AG10803 (cell line): ENCODE measurements around the gene SERPINB11.

Source experiments
- DNase-seq: peaks from one replicate; pipeline ENCODE4 v3.0.0; 2010; ENCODE audit warnings: low read depth
- H3K4me3 ChIP-seq: 2 replicates; pipeline ENCODE4 v1.5.1; 2011; ENCODE audit warnings: mild to moderate bottlenecking, low read length, control low read depth
- TF ChIP-seq, protein P1 (sequence below): conservative IDR thresholded peaks from 2 replicates; pipeline ENCODE4 v1.5.1; 2011; ENCODE audit warnings: mild to moderate bottlenecking, low read length, control low read depth, inconsistent platforms

The SERPINB11 gene

DNA sequence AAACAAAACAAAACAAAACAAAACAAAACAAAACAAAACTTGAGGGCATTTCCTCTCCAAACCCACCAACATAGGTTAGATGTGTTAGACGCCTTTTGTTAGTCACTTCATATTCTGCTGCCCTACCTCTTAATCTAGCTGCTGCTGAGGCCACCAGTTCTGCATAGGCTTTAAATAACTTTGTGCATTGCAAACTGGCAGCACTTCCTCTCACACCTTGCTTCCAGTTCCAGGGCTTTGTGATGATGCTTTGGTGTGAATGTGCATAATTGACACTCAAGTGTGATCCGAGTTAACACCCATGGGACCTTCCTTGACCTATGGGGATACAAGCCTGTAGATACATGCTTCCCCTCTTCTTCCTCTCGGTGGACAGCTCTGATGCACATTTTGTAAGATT, 2.3 kb upstream of the SERPINB11 start:
- H3K4me3 ChIP-seq, result no peak overlapping the region
- no peak for DNase-seq
- TF ChIP-seq, protein P1, sequence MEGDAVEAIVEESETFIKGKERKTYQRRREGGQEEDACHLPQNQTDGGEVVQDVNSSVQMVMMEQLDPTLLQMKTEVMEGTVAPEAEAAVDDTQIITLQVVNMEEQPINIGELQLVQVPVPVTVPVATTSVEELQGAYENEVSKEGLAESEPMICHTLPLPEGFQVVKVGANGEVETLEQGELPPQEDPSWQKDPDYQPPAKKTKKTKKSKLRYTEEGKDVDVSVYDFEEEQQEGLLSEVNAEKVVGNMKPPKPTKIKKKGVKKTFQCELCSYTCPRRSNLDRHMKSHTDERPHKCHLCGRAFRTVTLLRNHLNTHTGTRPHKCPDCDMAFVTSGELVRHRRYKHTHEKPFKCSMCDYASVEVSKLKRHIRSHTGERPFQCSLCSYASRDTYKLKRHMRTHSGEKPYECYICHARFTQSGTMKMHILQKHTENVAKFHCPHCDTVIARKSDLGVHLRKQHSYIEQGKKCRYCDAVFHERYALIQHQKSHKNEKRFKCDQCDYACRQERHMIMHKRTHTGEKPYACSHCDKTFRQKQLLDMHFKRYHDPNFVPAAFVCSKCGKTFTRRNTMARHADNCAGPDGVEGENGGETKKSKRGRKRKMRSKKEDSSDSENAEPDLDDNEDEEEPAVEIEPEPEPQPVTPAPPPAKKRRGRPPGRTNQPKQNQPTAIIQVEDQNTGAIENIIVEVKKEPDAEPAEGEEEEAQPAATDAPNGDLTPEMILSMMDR, result no peak

DNA sequence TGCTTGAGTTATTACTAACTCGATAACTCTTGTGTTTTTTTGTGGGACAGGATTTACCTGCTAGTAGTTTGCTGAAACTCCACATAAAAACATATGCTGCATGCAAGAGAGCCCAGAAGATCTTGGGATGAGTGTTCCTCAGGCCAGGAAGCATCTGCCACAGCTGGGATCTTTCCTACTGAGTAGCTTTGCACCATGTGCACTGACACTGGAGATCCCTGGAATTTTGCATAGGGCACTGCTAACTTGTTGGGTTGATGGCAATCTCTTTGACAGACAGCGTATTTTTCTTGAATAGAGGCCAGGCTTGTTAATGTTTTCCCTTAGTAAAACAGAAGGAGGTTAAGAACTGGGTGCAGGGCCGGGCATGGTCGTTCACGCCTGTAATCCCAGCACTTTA, 808 bp upstream of the SERPINB11 start:
- H3K4me3 ChIP-seq, result no peak overlapping the region
- TF ChIP-seq, protein P1, result no peak
- DNase-seq, result no peak

DNA sequence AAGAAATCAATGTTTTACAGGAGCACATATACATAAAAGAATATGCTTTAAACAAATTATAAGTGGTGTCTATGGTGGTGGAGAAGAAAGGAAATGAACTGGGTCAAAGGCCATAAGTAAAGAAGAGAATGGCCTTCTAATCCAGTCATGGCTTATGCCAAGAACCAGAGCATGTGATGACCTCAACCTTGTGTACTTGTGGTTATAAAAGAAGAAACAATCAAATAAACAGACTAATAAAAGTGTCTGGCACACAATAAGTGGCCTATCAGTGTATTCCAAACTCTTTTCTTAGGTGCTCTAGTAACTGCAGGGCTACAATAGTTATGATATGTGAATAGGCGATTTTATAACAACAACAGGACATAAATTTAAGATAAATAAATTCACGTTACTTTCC, 2.6 kb downstream of the SERPINB11 start:
- TF ChIP-seq, protein P1, result no peak
- no peak for DNase-seq
- H3K4me3 ChIP-seq, result no peak overlapping the region

DNA sequence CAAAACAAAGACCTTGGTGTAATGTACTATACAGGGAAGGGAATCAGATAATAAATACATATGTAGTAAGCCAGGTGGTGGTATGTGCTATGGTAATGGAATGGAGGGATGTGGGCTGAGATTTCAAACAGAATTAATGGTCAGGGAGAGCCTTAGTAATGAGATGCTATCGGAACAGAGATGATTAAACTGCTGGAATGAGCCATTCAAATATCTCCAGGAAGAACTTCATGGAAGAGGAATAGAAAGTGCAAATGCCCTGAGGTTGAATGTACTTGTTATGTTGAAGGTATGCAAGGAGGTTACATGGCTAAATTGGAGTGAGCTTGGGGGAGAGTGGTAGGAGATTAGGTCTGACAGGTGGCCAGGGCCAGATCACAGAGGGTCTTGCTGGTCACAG, 5.1 kb downstream of the SERPINB11 start:
- H3K4me3 ChIP-seq, result no peak overlapping the region
- no peak for DNase-seq
- TF ChIP-seq, protein P1, result no peak

DNA sequence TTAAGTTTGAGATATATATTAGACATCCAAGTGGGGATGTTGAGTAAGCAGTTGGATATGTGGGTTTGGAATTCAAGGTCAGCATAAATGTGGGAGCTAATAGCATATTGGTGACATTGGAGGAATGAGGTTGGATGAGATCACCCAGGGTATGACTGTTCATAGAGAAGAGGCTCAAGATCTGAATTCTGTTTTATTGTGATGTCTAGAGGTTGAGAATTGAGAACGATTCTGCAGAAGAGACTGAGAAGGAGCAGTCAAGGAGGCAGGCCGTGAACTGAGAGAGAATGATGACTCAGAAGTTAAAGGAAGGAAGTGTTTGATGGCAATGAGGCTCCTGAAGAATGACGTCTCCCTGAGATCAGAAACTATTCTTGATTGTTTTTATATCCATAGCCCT, 5.9 kb downstream of the SERPINB11 start:
- TF ChIP-seq, protein P1, result no peak
- DNase-seq, result peak; percentile 72
- no peak overlapping the region for H3K4me3 ChIP-seq

DNA sequence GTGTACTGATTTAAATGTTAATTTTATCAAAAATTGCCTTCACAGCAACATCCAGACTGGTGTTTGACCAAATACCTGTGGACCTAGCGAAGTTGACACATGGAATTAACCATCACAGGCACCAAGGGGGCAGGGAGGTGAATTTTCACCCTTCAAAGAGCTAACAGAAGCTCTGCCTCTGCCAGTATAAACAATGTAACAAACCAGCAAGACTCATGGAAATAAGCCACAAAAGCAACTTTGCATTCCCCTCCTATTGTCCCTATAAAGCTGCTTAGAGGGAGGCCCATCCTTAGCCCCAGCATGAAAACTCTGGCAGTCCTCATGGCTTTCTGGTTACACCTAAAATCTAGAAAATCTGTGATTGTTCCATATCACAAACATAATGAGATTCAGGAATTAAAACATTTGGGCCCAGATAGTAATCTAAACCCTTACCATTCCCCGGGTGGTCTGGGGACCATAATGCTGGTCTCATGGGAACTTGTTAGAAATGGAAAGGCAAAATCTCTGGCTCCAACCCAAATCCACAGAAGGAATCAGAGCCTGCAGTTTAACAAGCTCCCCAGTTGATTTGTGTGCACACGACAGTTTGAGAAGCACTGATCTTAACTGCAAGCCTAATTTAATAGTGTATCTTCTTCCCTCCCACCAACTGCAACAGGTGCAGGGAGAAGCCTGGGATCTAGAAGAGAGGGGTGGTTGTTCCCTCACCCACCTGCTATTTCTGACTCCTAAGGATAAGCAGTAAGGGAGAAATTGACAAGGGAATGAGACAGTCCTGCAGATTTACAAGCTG, 23.1 kb downstream of the SERPINB11 start:
- H3K4me3 ChIP-seq, result no peak overlapping the region
- TF ChIP-seq, protein P1, result no peak
- no peak for DNase-seq

DNA sequence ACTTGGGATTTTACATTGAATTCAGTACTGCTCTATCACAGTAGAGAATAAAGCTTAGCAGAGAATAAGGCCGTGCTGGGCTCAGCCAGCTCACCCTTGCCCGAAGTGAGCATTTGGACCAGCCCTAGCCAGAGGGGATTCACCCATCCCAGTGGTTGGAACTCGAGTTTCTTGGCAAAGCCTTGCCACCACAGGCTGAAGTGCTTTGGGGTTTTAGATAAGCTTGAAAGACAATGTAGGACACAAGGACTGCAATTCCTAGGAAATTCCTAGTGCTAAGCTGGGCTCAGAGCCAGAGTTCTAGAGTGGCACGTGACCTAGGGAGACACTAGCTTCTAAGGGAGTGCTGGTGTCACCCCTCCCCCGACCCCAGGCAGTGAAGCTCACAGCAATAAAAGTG, 28.0 kb downstream of the SERPINB11 start:
- H3K4me3 ChIP-seq, result no peak overlapping the region
- TF ChIP-seq, protein P1, result no peak
- no peak for DNase-seq
